ENCODE results near the gene DYRK2. TPM values are rescaled to one million over a fixed set of nuclear protein-coding genes. Genes with fewer than 3 reads are reported as not detected.

Gene DYRK2
- total and polyA plus RNA-seq, 2 experiments from 2014 or later, result 7.1 to 34.1 TPM

GRCh38 chr12:67671419-67671818 is 22.9 kb downstream of the DYRK2 start (continued):
- TF ChIP-seq ZNF462 (CRISPR knock-in tag; IDR thresholded peaks at IDR 0.05) (no peak), REST (IDR thresholded peaks at IDR 0.05; ENCODE audit: unreplicated experiment) (no peak), STAT1 (IDR thresholded peaks at IDR 0.05; ENCODE audit: unreplicated experiment) (no peak), NANOG (IDR thresholded peaks at IDR 0.05; ENCODE audit: borderline replicate concordance) (no peak), ZNF114 (CRISPR knock-in tag; IDR thresholded peaks at IDR 0.05) (no peak), JUNB (IDR thresholded peaks at IDR 0.05; ENCODE audit: unreplicated experiment) (no peak), EZH2 (IDR thresholded peaks at IDR 0.05; ENCODE audit: low read depth, unreplicated experiment) (no peak)
- TF ChIP-seq, protein P1, sequence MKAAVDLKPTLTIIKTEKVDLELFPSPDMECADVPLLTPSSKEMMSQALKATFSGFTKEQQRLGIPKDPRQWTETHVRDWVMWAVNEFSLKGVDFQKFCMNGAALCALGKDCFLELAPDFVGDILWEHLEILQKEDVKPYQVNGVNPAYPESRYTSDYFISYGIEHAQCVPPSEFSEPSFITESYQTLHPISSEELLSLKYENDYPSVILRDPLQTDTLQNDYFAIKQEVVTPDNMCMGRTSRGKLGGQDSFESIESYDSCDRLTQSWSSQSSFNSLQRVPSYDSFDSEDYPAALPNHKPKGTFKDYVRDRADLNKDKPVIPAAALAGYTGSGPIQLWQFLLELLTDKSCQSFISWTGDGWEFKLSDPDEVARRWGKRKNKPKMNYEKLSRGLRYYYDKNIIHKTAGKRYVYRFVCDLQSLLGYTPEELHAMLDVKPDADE (IDR thresholded peaks at IDR 0.05), result no peak

Measured in GM23338 (cell line).